GM12892 (cell line): ENCODE measurements around the gene ARL4D.

Experiments
- POLR2A ChIP-seq: IDR thresholded peaks from 2 replicates; pipeline ENCODE4 v1.6.1; 2011; ENCODE audit warnings: low read depth, low read length, control low read depth
- POLR2AphosphoS5 ChIP-seq: IDR thresholded peaks from 2 replicates; pipeline ENCODE4 v1.6.1; 2011; ENCODE audit warnings: low read depth, low read length, control low read depth
- TAF1 ChIP-seq: IDR thresholded peaks from 2 replicates; pipeline ENCODE4 v1.6.1; 2011; ENCODE audit warnings: low read depth, mild to moderate bottlenecking, control low read depth, low read length, borderline replicate concordance

DNA sequence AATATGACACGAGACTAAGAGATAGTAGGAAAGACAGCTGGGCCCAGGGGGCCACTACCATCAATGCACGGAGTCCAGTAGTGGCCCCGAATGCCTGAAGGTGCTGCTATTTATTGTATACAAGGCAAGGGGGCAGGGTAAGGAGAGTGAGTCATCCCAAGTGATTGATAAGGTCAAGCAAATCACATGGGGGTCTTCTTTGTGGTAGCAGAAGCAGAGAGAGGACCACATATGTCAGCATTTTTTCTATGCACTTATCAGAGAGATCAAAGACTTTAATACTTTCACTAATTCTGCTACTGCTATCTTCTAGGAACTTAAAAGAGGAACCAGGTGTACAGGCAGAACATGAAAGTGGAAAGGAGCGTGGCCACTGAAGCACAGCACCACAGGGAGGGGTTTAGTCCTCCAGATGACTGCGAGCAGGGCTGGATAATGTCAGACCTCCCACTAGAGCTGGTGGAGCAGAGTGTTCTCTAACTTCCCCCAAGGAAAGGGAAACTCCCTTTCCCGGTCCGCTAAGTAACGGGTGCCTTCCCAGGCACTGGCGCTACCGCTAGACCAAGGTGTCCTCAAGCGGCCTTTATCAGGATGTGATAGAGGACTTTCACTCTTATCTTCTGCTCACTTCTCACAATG lies 26.4 kb upstream of the ARL4D start:
- TF ChIP-seq TAF1 (no peak), POLR2A (no peak), POLR2AphosphoS5 (no peak)
